GM18870 (cell line): Measurements from ENCODE around the gene TSPAN9.

Experiments used
- ATAC-seq: cut with Tn5 transposase; IDR thresholded peaks from one replicate; pipeline ENCODE4 v1.9.1; 2021; ENCODE audit warnings: moderate library complexity; ENCODE audit not compliant: unreplicated experiment

TSPAN9 gene

DNA sequence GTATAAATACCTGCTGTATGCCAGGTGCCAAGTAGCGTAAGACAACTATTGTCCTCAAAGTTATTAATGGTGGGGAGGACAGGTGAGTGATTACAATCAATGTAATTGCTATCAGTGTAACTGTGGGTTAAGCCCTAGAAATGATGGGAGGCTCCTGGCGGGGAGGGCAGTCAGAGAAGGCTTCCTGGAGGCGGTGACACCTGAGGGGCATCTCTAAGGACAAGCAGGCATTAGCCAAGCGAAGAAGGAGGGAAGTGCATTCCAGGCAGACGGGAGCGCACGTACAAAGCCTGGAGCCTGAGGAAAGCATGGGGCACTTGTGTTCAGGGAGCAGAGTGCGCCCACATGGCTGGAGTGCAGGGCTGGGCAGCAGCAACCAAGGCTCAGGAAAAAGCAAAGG, 230.9 kb downstream of the TSPAN9 start:
- no peak for ATAC-seq

DNA sequence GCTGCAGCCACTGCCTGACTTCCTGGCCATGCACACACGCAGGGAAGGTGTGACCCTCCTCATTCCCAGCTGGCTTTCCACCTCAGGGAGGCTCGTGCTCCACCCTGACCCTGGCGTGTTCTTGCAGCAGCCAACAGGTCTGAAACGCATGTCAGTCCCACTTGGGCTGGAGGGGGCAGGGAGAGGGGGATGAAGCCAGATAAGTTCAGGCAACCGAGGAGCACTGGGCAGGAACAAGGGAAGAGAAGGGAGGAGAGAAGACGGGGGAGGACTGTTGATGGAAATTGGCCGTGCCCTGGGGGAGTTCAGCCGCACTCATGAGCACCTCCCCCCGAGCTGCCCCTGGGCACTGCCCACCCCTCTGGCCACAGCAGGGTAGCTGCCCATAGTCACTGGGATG, 231.4 kb downstream of the TSPAN9 start:
- no peak for ATAC-seq

DNA sequence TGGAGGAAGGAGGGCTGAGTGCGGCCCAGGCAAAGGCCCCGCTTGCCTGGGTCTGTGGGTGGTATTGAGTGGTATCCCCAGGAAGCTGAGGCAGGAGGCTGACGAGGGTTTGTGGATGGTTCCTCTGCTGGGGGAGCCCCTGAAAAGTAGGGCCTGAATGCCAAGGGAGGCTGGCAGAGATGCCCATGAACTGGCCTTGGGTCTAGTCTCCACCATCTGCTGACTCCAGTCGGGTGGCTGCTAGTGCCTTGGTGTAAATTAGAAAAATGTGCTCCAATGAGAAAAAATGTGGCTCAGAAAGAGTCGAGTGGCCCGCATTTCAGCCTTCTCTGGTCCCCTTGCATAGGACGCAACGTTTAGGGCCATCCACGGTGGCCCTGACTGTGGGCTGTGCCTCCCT, 232.6 kb downstream of the TSPAN9 start:
- ATAC-seq: no peak

DNA sequence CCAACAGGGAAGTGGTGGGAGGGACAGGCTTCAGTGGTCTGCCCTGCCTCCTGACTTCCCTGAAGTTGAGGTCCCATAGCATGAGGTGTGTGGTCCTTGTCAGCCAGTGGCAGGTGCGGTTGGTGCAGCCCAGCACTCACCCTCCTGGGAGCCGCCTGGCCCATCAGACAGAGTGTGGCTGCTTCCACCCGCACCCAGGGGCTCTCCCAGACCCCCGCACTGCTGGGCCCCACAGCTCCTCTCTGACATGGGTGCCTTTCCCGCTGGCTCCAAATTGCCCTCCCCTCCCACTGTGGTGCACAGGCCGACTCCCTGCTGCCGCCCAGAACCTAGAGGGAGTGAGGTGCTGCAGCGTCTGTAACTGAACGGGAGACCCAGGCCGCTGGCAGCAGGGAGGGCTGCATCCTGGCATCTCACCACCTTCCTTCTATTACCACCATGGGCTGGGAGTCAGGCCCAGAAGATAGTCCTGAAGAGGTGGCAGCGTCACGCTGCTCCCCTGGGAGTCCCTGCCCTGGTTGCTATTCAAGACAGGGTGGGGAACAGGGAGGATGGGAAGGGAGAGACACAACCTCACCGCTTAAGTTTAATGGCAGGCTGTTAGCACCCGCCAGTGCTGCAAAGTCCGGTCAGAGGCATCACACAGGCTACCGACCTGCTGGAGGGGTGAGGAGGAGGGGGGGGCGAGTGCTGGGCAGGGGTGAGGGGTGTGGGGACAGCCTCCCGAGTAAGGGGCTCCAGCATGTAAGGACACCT, 233.3 kb downstream of the TSPAN9 start:
- ATAC-seq: no peak

DNA sequence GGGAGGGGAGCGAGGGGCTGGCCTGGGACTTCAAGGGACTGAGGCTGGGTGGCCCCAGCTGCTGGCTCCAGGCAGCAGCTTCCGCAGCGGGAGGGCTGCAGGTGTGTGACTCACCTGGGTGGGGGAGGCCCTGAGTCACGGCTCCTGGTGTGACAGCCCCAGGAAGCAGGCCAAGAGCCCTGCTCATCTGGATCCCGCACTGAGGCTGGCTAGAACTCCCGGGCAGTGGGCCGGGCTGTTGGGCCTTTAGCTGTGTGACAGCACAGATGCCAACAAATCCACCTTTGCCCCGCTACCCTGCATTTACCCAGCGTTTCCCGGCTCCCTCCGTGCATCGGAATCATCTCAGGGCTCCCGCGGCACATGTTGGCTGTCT, 233.8 kb downstream of the TSPAN9 start:
- ATAC-seq: no peak

DNA sequence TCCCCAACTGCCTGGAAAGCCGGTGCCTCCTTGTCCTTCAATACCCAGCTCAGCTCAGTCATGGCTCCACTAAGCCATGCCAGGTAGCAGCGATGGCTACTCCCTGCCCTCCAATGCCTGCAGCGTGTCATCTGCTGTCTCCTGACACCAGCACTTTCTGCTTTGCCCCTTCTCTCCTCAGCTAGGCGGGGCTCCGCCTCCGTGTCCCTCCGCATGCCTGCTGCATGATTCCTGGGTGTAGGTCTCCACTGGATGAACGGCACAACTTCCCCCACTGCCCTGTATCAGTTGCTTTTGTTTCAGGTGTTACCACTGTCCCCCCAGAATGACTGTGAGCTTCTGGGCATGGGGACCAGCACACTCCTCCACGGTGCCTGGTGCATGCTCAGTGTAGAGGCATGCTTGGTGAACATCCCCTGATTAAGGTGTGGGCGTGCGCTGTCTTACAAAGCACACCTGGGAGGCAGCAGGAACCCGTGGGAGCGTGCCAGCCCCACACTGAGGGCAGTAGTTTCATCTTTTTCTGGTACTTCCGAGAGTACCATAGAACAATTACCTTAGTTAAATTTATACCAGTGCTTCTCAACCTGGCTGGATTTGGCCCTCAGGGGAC, 234.4 kb downstream of the TSPAN9 start:
- ATAC-seq: no peak

DNA sequence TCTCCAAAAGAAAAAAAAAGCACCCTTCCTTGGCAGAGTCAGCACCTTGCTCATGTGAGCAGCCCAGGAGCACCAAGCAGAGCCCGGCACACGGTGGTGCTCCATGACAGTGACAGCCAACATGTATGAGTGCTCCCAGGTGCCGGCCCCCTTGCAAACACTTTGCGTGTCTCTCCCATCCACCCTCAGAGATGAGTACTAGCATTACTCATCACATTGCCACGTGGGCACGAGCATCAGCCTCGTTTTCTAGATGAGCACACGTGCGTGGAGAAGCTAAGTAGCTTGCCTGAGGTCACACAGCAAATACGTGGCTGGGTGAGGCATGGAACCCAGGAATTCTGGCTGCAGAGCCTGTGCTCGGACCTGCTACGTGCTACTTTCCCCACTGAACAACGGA, 235.9 kb downstream of the TSPAN9 start:
- ATAC-seq: no peak

DNA sequence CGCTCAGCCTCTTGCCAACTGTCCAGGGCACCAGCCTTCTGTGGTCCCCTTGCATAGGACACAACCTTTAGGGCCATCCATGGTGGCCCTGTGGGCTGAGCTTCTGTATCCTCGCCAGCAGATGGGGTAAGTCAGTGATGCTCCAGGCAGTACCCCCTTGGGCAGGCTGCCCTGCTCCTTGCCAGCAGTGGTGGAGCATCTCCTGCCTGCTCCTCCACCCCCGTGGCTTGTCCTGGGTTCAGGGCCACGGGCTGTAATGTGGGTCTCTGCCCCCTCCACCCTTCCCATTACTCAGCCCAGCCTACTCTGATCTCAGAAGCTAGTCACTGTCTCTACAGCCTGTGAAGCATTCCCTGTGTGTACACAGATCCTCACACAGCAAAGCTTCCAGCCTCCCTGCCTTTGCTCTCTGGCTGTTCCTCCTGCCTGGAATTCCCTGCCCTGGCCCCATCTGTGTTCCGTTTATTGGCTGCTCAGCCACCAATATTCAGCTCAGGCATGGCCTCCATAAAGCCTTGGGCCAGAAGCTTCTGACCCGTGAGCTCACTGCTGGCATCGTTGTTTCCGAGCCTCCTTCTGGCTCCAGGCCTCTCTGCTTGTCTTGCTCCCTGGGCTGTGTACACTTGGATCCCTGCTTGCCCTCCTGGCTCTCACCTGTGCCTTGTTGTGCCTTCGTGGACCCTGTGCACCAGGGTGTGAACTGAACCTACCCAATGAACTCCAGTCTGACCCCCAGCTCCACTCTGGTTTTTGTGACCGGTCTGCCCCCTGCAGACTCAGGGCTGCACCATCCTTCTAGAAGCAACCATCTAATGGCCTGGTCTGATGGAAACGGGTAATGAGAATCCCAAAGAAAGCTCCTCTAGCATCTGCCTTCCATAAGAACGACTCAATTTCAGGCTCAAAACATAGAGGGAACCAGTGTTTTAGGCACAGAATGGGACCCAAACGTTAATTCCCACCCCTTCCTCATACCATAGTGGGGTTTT, 236.8 kb downstream of the TSPAN9 start:
- no peak for ATAC-seq

DNA sequence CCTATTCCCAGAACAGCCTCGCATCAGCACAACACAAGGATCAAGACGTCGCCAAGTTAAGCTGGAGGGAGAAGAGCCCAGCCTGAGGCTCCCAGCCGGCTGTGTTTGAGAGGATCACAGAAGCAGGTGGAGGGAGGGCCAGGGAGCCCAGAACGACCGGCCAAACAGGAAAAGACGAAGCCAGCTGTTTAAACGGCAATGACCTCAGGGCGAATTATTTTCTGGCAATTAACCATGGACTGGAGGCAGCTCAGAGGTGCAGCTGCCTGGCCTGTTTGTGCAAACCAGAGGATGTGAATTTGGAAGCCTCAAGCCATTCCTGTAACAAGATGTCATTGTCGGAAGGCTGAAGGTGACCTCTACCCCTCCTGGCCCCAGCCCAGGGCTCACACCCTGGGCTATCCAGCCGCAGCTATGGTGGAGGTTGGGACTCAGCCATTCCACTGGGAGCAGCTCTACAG, 238.1 kb downstream of the TSPAN9 start:
- no peak for ATAC-seq

DNA sequence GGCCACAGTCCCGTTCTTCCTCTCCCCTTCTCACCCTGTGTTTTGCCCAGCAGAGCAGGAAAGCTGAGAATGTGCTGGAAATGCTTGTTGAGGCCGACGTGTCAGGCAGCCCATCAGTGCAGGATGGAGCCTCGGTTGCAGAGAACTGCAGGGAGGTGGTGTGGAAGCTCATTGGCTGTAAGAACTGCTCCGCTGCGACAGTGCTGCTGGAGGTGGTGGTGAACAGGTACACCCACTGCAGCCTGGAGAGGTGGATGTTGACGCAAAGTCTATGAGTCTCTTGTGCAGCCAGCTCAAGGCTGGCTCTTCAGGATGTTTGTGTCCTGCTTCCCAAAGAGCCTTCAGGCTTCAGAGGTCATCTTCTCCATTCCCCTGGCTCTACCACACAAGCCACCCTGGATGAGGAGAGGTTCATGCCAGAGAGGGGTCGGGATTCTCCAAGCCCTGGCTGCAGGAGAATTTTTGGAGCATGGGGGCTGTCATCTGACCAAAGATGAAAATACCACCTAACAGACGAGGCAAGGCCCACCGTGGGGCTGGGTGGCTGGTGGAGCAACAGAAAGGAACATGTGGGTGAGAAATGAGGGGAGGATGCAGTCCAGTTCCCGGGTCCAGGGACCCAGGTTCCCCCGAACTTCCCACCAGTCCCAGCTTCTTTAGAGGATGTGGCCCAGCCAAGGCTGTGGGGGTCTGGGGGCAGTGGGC, 239.7 kb downstream of the TSPAN9 start:
- ATAC-seq: no peak

DNA sequence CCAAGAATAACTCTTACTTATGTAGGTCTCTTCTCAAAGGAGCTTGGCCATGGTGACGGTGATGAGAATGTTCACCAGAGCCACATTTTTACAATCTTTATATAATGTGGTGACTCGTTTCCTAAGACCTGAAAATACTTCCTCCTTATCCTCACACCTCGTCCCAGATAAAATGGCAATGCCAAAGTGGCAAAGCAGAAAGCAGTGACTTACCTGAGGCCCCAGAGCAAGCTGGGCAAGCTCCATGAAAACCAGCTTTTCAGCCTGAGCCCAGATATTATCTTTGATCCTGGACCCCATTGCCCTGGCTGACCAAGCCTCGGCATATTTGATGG, 240.3 kb downstream of the TSPAN9 start:
- ATAC-seq: no peak

DNA sequence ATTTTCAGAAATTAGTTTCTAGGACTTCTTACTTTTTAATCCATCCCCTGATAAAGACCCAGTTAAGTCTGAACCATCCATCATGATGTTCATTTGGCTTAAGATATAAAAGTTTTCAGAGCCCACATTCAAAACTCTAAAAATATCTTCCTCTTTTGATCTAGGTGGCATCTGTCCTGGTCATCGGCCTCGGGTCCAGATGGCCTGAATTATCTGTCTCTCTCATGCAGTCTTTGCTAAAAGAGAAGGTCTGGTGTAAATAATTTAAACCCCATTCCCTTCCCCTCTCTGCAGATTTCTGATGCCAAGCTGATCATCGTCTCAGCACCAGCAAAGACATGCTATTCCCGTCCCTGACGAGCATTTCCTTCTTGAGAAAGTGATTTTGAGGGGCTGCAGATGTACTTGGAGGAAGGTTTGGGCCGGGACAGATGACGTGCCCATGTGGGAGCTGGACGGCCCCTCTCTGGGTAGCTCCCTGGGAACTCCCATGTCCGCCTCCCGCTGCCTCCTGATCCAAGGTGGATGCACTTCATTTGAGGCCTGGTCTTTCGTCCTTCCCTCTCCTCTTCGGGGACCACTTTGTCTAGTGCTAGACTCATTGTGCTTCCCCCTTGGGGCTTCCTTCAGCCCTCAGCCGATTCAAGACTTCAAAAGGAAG, 240.8 kb downstream of the TSPAN9 start:
- ATAC-seq: no peak

DNA sequence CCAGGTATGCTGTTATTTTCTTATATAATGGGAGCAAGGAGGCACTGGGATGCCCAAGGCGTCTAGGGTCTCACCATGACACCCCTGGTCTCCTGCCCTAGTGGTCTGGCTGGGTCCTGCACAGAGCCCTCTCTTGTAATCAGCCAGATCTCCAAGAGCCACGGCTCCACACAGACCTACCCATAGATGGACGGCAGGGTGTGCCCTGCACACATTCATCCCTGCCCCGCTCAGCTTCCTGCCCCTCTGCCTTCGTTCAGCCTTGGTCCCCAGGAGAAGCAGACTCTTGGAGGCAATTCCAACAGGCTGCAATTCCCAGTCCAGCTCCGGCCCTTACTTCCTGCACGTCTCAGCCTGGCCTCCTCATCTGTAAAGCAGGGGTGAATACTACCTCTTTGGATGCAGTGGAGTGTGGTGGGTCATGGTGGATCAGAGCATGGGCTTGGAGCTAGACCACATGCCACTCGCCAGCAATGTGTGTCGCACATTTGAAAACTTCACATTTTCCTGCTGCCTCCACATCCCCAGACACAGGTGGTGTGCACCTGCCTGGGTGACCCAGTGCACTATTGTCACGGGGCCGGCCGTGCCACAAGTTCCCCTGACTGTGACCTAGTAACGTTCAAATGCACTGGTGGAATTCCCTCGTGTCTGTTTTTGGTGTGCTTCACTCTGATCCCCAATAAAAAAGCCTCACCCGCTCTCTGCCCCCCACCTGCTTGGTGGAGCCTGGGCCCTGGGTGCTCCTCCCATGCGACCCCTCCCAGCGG, 242.7 kb downstream of the TSPAN9 start:
- ATAC-seq: no peak

DNA sequence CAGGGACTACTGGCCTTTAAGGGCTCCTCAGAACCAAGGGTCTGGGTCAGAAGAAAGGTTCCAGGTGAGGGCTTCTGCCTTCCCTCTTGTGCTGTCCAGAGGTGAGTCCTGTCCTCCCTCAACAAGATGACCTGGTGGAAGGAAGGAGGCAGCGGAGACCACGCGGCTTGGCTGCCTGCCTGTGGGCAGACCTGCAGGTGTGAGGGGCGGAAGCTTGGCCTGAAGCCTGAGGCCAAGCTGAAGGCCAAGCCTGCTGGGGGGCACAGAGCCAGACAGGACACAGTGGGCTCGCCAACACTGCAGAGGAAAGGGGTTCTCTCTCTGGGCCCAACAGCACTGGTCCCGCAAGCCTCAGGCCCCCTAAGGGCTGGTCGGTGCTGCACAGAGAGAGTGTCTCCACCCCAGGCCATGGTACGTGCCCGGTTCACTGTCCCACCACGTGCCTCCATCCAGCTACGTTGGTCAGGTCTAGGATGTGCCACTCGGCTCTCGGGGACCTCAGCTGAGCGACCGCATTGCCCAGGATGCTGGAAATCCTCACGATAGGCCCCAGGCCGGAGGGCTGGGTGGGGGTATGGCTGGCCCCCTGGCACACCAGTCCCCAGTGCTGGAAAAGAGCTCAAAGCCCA, 243.8 kb downstream of the TSPAN9 start:
- no peak for ATAC-seq

DNA sequence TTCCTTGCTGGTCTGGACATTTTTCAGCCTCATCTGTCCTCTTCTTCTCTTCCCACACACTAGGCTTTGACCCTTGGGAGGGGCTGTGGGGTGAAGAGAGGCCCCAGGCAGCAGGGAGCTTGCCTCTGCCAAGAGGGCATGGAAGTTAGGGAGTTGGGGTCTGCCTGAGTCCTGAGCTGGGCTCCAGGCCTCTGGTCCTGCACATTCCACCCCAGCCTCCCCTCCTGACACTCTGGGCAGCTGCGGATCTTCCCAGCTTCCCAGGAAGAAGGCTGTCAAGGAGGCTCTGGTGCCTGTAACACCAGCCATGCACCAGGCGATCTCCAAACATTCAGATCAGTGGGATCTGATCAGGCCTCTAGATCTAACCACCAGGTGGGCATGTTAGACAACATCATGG, 244.7 kb downstream of the TSPAN9 start:
- no peak for ATAC-seq

DNA sequence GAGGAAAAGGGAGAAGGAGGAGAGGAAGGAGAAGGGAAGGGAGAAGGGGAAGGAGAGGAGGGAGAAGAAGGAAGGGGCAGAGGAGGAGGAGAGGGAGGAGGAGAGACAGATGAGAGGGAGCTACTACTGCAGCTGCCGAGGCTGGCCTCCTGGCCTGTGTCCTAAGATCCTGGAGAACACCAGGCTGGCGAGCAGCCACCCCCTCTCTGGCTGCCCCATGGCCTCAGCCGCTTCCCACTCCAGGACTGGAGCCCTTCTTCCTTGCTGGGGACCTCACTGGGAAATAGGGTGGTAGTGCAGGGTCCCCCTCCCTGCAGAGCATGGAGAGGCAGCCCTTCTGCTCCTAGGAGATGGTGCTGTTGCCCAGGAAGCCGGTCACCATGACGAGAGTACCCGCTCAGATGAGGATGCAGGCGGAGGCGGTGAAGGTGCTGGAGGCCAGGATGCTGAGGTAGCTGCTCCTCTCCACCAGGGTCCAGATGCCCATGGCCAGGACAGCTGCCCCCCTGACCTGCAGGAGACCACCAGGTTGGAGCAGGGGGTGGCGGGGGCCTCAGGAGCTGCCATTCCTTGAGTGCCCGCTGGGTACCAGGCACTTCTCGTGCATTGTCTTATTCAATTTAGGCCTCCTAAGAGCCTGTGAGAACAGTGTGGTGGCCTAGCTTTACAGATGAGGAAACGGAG, 246.0 kb downstream of the TSPAN9 start:
- ATAC-seq: no peak

DNA sequence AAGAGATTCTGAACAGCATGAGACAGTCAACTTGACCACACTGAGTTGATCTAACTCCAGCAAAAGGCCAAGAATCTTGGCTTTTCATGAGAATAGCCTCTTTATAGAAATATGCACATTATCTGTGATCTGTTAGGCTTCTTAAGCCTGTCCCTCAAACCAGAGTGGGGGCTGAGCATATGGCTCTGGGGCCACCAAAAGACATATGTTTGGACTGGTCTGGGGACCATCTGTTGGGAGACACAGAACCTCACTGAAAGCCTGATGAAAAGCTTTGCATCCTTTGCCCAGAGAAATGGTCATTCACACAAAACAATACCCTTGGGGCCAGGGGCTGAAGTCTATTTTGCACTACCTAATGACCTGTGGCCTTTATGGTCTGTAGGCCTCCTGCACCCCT, 248.6 kb downstream of the TSPAN9 start:
- ATAC-seq: no peak

DNA sequence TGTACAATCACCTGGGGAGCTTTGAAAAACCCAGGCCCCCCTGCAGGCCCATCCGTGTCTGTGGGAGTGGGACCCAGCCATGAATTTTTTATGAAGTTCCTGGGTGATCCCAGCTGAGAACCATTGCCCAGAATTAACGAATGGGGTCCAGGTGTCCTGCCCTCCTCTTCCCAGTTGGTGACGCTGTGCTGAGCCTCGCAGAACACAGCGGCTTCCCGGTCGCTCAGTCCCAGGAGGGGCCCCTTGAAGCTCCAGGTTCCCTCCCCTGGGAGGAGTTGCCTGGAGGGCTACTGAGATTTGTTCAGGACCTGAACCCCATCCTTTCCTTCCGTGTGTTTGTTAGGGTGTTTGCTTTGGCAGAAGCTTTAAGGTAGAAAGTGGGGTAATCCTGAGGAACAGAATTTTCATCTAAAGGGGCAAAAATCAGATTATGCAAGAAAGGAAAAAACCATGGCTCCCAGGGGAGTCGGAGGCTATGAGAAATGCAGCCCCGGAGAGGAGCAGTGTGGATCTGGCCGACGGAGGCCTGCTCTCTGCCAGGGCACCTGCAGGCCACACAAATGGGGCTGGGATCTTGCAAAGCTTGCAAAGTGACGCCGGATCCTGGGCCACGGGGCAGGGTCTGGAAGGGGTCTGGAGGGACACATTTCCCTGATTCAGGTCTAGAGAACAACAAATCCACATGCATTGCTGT, 249.1 kb downstream of the TSPAN9 start:
- no peak for ATAC-seq
